Activated CD4-positive, alpha-beta T cell treated with anti-CD3 and anti-CD28 coated beads for 4 hours (primary cell): ENCODE measurements around the gene INHBB.

Source experiments
- DNase-seq, 2 donors: peaks; one replicate each; pipeline ENCODE4 v3.0.0-alpha.2; 2020

INHBB gene

GRCh38 chr2:120360307-120360855 lies 14.4 kb downstream of the INHBB start:
- no peak for DNase-seq

GRCh38 chr2:120362926-120363325 lies 17.0 kb downstream of the INHBB start:
- no peak for DNase-seq

GRCh38 chr2:120365236-120365793 lies 19.4 kb downstream of the INHBB start:
- DNase-seq = no peak

- no peak for DNase-seq
Observed at GRCh38 chr2:120366698-120367097, 20.8 kb downstream of the INHBB start.

GRCh38 chr2:120367221-120367620 lies 21.3 kb downstream of the INHBB start:
- no peak for DNase-seq

GRCh38 chr2:120367649-120368048 lies 21.7 kb downstream of the INHBB start:
- DNase-seq = no peak

- DNase-seq = no peak
Observed at GRCh38 chr2:120368086-120368485, 22.1 kb downstream of the INHBB start.

- DNase-seq = no peak
Observed at GRCh38 chr2:120369250-120369649, 23.3 kb downstream of the INHBB start.

GRCh38 chr2:120371969-120372625 lies 26.2 kb downstream of the INHBB start:
- DNase-seq = no peak

GRCh38 chr2:120372816-120373215 lies 26.9 kb downstream of the INHBB start:
- DNase-seq = no peak

GRCh38 chr2:120373424-120373823 lies 27.5 kb downstream of the INHBB start:
- no peak for DNase-seq

- no peak for DNase-seq
Observed at GRCh38 chr2:120374821-120375220, 28.9 kb downstream of the INHBB start.

- no peak for DNase-seq
Observed at GRCh38 chr2:120375251-120376020, 29.5 kb downstream of the INHBB start.

- no peak for DNase-seq
Observed at GRCh38 chr2:120376101-120376500, 30.2 kb downstream of the INHBB start.

- DNase-seq = no peak
Observed at GRCh38 chr2:120376679-120377640, 31.0 kb downstream of the INHBB start.

GRCh38 chr2:120378605-120379004 lies 32.7 kb downstream of the INHBB start:
- no peak for DNase-seq

GRCh38 chr2:120379916-120380893 lies 34.3 kb downstream of the INHBB start:
- no peak for DNase-seq

- no peak for DNase-seq
Observed at GRCh38 chr2:120381192-120381591, 35.3 kb downstream of the INHBB start.

GRCh38 chr2:120381661-120382060 lies 35.7 kb downstream of the INHBB start:
- DNase-seq = no peak

- DNase-seq = no peak
Observed at GRCh38 chr2:120382541-120383144, 36.7 kb downstream of the INHBB start.

GRCh38 chr2:120383191-120383590 lies 37.3 kb downstream of the INHBB start:
- no peak for DNase-seq
